ENCODE results near the gene DCP1A.
"Not testable (repeated sequence)": the region's sequence is repeated elsewhere in the genome, so short reads cannot be mapped to it uniquely, and the experiment has no call there.

DCP1A gene

DNA sequence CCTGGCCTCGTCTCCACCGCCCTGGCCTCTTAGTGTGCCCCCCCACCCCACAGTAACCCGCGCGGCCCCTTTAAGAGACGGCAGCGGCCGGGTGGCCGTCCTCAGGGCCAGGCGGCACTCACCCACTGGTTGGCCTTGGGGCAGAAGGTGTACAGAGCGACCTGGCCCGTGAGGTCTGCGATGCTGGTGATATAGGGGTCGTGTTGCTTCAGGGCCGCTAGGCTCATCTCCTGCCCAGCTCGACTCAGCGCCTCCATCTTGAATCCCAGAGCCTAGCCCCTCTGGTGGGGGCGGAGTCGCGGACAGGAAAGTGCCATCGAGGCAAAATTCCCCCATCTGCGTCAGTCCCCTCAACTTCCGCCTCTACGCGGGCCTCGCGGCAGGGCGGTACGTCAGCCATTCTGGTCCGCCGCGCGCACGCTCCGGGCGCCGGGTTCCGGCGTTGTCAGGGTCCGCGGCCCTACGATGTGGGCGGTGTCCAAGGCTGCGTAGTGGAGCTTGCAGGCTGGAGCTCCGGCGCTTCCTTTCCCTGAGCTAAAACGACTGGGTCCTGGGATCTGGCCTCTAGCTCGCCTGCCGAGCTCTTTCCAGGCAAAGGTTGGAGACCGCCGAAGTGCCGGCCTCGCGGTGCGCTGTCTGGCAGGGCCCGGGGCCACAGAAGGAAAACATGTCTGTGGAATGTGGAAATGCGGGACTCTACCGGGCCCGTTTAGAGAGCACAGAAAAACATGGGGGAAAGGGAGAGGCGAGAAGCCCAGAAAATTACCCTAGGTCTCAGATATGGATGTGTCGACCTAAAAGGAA is at the start of gene DCP1A:
Gene DCP1A, minus strand, starts transcription at position 283 of the 804 bp plus-strand sequence. Its CDS starts 26 bp downstream, at position 257.
- peak; percentile 94 for DNase-seq

DNA sequence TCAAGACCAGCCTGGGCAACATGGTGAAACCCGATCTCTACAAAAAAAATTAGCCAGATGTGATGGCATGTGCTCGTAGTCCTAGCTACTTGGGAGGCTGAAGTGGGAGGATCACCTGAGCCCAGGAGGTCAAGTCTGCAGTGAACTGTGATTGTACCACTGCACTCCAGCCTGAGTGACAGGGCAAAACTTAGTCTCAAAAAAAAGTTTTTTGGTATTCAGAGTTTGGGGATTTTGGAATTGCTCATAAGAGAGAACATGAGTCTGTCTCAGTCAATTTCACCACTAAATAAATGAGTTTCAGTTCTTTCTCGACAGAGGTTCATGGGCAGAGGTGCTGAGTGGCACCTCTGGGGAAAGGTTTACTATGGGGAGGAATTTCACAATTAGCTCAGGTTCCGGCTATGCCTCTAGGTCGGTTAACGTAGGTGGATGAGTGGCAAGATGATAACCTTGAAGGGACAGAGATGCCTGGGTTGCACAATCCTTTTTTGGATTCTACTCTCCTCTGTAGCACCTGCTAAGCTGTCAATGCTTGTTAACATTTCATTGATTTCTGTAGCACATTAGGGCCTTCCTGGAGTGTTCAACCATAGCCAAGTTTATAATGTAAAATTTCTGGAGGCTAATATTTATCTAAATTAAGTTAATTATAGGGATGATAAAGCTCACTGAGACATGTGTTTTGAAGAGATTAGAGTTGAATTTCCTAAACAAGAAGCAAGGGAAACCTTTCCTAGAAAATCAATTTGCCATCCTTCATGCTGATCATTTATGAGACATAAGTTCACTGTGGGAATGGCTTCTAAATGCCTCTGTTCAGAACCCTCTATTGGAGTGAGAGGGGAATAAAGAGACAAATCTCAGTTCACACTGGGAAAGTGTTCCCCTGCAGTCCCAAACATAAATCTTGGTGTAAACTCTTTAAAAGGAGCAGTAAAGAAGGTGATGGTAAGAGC is 37.4 kb upstream of the DCP1A start:
- DNase-seq, result no peak

GRCh38 chr3:53382106-53382505 is 34.8 kb upstream of the DCP1A start:
- DNase-seq, result no peak

- DNase-seq, result no peak
Observed at GRCh38 chr3:53380306-53380705, 33.0 kb upstream of the DCP1A start.

DNA sequence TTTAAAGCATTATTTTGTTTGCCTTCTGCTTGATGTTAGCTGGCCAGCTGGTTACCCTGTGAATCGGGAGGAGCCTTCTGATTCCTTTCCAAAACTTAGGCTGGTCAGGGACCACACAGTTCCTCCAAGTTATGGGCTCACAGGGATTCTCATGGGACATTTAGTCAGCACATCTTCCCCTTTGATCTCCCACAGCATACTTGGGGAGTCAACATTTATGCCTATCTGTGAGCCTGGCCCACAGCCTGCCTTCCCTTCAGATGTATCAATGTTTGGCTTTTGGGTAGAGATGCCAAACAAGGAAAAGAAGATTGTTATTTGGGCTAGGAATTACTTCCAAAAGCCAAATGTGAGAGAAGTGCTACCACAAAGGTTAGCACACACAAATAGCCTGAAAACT is 32.6 kb upstream of the DCP1A start:
- DNase-seq, result no peak

DNA sequence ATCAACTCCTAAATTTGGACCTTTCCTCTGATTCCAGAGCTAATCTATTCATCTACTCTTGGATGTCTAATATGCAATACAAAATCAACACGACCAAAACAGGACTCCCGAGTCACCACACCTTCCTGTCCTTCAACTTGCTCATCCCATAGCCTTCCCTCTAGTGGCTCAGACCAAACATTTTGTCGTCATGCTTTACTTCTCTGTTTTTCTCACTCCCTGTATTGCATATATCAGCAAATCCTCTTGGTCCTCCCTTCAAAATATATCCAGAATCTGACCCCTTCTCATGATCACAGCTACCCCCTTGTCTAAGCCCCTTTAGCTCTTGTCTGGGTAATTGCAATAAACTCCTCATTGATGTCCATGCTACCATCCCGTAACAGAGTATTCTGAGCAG is 30.5 kb upstream of the DCP1A start:
- DNase-seq, result no peak

DNA sequence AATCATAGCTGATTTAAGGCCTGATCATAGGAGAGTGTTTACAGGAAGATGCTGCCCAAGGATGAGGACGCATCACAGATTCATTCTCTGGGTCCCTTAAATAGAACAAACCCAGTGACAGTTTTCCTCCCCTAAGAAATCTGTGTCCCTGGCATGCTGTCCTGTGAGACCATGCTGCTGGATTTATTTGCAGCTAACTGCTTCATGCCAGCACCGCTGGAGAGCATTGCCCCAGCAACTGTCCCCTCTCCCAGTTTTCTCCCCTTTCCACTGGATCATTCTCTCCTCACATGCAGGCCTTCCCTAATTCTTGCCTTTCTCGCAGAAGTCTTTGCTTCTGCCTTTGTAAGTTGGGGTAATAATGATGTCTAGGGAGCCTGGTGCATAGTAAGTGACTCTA is 29.3 kb upstream of the DCP1A start:
- no peak for DNase-seq

- peak; percentile 37 for DNase-seq
Observed at GRCh38 chr3:53375019-53375418, 27.7 kb upstream of the DCP1A start.

DNA sequence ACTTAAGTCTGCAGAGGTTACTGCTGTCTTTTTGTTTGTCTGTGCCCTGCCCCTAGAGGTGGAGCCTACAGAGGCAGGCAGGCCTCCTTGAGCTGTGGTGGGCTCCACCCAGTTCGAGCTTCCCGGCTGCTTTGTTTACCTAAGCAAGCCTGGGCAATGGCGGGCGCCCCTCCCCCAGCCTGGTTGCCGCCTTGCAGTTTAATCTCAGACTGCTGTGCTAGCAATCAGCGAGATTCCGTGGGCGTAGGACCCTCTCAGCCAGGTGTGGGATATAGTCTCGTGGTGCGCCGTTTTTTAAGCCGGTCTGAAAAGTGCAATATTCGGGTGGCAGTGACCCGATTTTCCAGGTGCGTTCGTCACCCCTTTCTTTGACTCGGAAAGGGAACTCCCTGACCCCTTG is 23.4 kb upstream of the DCP1A start:
- not testable (repeated sequence) for DNase-seq

DNA sequence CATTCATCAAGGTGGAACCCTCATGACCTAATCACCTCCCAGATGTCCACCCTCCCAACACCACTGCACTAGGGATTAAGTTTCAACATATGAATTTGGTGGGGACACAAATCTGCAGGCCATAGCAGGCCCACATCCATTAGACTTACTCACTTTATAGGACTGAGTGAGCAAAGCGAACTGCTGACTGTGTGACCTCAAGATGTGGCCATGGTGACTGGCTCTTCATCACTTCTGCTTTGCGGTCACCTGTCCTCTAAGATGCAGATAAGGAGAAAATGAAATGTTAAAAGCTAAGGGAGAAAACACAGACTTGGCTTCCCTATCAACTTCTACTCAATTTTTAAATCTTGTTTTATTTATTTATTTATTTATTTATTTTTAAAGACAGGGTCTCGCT is 14.5 kb upstream of the DCP1A start:
- no peak for DNase-seq

GRCh38 chr3:53357458-53357857 is 10.1 kb upstream of the DCP1A start:
- DNase-seq, result no peak

DNA sequence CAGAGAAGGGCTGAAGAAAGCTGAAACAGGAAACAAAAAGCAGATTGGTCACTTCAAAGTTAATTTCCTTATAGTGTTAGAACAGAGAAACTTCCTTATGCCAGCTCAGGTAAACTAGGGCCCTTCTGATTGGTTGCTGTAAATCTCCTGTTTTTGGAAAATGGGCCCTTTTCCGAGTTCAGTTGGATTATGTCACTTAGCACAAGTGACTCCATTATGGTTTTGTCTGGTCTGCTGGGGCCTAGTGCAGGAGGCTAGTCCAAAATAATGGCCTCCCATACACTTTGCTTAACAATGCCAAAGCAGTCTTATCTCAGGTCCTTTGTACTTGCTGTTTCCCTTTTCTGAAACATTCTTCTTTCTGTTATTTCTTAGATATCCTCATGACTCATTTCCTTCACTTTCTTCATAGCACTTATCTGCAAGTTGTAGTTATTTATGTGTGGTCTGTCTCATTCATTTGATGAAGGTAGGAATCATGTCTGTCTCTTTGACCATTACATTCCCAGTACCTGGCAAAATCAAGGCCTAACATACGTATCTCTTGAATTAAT is 7.7 kb upstream of the DCP1A start:
- DNase-seq, result no peak

DNA sequence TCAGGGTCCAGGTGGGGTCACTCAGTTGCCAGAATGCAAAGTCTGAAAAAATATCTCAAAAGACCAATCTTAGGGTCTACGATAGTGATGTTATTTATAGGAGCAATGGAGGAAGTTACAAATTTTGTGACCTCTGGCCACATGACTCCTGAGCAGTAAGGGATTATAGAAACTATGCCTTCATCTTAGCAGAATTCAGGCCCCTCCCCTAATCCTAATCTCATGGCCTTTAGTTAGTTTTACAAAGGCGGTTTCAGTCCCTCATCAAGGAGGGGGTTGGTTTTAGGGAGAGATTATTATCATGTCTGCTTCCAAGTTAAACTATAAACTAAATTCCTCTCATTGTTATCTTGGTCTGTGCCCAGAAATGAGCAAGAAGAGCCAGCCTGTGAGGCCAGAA is 5.9 kb upstream of the DCP1A start:
- DNase-seq, result no peak

DNA sequence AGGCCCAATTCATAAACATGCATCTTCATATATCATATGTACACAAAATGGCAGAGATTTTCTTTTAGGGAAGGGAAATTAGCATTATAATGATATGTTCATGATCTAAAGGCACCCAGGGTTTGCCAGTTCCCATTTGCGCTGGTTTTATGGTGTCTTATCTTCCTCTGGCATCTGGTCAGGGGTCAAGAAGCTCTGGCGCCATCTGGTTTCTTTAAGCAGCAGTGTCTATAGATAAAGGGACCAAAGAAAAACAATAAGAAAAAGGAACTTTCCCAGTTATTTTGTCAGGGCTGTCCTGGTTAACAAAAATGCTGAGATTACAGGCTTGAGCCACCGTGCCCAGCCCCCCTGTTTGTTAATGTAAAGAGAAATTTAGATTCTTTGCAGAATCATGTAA is 3.3 kb upstream of the DCP1A start:
- no peak for DNase-seq

DNA sequence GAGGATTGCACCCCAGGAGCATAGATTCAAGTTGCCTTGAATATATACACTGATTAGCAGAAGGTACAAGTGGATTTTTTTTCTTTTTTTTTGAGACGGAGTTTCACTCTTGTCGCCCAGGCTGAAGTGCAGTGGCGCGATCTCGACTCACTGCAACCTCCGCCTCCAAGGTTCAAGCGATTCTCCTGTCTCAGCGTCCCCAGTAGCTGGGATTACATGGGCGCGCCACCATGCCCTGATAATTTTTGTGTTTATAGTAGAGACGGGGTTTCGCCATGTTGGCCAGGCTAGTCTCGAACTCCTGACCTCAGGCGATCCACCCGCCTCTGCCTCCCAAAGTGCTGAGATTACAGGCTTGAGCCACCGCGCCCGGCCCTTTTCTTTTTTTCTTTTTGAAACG is 775 bp upstream of the DCP1A start:
- DNase-seq, result not testable (repeated sequence)

GRCh38 chr3:53346922-53347260 is 452 bp downstream of the DCP1A start:
- DNase-seq, result no peak

GRCh38 chr3:53346514-53346913 is 829 bp downstream of the DCP1A start:
- peak; percentile 4 for DNase-seq

- DNase-seq, result no peak
Observed at GRCh38 chr3:53342353-53342752, 5.0 kb downstream of the DCP1A start.

DNA sequence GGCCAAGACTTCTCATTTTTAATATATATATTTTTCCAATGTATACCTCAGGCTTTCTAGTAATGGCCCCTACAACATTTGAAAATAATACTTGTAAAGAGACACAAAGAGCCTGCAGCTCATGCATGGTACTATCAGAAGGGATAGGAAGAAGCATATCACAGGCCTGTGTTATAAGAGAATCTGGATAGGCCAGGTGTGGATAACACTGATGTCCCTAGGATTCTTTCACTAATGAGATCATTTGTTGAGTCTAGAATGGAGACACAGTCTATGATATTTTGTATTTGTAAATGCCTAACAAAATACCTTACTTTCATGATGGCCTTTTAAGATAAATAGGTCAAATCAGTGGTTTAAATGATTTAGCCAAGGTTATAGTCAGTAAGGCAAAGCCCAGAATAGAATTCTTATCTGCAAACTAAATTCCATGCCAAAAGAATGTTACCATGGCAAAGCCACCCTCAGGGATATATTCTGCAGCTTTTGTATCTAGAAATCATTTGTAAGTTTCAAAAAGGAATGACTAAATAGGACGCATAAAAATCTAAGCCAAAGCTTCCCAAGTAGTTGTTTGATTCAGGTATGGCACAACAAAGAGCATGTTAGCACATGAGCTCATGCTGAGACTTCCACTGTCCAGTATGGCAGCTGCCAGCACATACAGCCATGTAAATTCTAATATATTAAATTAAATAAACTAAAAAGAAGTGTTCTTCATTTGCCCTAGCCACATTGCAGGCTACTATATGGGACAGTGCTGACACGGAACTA is 10.0 kb downstream of the DCP1A start:
- DNase-seq, result no peak

GRCh38 chr3:53334742-53335141 is 12.6 kb downstream of the DCP1A start:
- no peak for DNase-seq

DNA sequence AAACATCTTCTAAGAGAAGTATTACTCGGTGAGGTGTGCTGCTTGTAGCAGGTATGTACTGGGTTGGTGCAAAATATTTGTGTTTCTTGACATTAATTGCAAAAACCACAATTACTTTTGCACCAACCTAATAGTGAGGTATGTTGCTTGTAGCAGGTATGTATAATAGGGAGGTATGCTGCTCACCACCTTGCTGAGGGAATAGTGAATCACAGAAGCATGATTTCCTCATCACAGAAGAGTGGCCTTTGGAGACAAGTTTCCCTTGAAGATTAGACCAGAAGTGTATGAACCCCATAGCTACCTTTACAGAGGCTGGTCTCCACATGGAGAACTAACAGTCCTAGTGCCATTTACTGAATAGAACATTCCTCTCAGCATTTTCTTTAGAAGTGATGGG is 15.5 kb downstream of the DCP1A start:
- no peak for DNase-seq

DNA sequence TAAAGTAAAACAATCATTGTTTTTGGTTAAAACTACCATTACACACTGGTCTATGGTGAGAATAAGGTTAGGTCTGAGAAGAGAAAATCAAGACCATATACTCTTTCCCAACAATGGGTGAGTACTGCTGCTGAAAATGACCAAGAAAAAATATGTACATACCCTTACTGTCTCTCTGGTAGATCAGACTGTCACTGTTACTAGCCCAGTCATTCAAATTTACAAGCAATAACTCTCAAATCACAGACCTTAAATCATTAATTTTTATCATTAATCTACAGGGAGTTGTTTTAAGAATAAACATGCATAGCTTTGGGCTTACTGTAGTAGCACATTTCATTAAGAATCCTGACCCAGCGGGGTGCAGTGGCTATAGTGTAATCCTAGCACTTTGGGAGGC is 17.4 kb downstream of the DCP1A start:
- no peak for DNase-seq

DNA sequence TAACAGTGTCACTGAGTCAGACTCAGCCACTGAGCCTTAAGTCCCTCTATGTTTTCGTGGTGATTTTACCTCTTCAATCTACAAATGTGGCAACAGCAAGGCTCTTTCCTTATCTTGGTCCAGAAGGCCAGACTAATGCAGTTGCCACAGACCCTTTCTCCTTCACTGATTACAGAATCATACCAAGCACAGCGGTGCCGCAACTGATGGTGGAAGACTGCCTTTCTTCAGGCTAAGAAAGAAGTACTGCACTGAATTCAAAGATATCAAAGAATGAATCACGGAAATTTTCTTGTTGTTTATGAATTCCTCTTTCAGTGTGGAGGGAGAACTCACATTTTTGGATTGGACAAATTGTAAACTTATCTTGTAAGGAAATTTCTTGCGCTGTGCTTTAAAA is 18.6 kb downstream of the DCP1A start:
- no peak for DNase-seq

Measured in NCI-H345 (cell line).